ENCODE results near the gene CELF2.
"Not testable (repeated sequence)": the region's sequence is repeated elsewhere in the genome, so short reads cannot be mapped to it uniquely, and the experiment has no call there.

CELF2 gene

DNA sequence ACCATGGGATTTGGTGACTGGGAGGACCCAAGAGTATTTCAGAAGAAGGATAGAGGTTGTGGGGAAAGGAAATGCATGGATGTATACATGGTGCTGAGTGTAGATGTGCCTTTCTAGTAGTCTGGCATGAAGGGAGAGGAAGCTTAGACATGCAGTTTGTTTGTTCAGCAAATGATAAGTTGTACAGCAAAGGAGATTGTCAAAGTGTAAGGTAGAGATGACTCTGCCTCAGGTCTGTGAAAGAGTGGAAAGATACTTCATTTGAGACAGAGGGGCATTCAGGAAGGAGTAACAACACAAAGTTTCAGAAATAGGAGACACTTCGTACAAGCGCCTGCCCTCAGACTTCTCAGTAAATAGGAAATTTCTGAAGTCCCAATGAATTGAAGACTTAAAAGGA, 152.3 kb downstream of the CELF2 start:
- DNase-seq (ENCODE audit: low read depth in 2 of 2, low spot score in 1 of 2), result no peak

DNA sequence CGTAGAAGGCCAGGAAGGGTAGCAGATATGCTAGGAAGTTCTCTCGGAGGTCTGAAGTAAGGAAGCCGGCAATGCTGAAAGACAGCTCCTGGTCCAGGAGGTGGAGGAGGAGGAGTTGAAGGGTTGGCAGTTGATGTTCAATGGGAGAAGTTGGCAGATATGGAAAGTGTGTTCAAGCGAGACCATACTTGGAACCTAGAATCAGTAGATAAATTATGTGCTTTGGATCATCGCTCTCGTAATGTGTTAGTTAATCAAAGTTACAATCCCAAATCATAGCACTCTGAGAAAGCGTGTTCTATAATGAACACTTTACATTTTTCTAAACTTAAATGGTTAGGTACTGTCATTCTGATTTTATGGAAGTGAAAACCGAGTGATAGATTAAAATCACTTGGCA, 152.9 kb downstream of the CELF2 start:
- DNase-seq (ENCODE audit: low read depth in 2 of 2, low spot score in 1 of 2), result no peak

DNA sequence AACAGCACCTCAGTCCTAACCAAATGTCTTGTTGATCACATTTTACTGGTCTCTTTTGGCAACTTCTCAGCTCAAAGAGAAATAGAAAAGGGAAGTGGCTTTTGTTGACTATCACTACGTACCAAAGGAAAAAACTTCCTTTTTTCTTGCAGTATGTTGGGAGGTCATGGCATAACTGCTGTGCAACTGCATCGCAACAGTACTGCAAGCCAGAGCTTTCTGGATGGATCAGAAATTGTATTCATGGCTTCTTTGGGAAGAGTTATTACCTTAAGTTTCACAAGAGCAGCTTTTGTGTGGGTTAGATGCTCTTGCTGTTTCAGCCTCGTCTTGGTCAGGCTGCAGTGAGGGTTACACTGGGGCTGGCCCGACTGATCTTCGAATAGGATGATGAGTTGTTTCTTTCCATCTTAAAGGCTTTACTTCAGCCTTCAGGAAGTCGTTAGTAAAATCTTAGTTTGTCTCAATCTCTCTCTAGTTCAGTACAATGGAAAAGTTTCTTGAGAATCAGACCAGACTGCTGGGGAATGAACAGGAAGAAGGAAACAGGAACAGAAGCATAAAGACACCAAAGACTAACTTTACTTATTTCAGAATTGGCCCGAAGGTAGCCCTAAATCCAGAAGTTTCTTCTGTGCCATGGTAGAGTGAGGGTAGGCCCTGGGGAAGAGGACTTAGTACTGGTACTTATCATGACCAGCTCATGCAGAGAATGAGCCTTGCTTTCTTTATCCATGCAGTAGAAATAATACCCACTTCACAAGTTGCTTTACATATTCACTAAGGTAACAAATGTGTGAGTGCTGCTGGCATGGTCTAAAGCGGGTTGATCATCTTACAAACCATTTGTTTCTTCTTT, 153.6 kb downstream of the CELF2 start:
- DNase-seq (ENCODE audit: low read depth in 2 of 2, low spot score in 1 of 2), result no peak

DNA sequence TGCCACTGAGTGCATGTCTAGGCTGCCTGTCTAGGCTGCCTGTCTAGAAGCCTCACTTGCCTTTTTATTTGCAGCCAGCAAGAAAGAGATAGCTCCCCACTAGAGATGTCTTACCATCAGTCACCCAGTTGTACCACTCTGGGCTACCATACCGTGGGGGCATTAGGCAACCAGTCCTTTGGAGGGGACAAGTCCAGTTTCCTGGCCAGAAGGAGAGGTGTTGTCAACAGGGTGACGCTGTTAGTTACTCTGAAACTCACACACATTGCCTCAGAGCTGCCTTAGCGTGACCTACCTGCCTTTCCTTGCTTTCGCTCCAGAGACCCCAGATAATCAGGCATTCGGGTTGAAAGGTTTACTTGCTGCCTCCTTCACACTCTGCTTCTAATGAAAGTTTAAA, 155.4 kb downstream of the CELF2 start:
- DNase-seq (ENCODE audit: low read depth in 2 of 2, low spot score in 1 of 2), result no peak

DNA sequence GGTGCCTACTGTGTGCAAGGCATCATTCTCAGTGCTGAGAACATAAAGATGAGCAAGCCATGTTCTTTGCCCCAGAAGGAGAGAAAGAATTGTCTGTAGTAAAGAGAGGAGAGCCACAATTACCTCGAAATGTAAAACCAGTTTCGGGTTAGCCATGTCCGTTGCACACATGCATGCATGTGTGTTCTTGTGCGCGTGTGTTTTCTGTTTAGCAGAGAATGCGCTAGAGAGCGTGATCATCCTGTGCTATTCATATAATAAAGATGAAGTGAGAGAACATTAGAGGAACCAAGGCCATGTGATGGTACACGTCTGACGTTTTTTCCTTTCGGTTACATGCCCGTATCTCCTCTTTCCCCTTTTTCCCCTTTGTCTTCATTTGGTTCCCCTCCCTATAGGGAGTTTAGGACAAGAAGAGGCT, 158.2 kb downstream of the CELF2 start:
- DNase-seq (ENCODE audit: low read depth in 2 of 2, low spot score in 1 of 2), result no peak

DNA sequence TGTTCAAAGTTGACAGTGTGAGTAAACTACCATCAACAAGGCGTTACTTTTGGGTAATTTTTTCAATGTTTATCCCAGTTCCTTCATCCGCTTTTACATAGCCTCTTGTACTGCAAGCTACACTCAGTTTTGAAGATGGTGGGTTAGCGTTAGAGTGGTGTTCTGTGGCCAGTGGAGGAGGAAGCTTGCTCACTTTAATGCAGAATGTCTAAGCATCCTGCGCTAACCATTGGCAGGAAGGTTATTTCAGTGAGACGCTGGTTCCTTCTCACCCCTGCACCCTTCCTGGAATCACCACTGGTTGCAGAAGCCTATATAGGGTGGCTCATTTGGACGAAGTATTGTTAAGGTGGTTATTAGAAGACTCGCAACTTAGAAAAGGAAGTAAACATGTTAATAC, 159.1 kb downstream of the CELF2 start:
- DNase-seq (ENCODE audit: low read depth in 2 of 2, low spot score in 1 of 2), result no peak

DNA sequence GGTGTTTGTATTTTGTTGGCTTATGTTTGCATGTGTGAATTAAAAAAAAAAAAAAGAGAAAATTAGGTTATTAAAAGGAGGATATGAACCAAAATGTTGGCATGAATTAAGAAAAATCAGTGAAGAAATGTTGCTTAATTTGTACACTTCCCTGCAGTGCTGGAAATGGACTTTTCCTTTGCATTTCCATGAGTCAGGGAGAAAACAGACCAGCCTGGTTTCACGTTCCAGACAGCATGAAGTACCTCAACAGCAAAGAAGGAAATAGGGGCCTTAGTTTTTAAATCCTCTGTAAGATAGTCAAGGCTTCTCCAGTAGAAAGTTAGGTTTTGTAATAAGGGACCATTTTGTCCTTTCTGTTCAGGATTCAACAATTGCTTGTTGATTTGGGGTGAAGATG, 159.7 kb downstream of the CELF2 start:
- DNase-seq (ENCODE audit: low read depth in 2 of 2, low spot score in 1 of 2), result no peak

DNA sequence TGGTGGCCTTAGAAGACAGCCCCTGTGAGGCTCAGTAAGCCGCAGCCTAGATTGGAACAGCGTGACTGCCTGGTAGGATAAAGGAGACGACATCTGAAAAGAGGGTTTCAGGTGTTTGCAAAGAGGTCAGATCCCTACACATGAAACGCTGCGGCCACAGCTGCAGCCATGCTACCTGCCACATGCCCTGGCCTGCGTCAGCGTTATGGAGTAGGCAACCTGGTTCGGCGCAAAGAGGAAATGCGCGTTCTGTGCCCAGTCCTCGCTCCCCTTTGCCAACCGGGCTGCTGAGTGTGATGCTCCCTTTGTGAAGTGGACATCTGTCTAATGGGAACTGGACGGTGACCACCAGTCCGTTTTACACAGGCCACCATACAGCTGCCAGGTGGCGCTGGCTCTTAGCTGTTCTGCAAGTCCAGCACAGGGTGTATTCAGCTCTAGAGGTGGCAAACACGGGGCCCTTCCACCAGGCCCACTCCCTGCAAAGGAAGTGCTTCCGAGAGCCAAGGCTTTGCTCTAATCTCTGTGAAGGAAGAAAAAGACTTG, 160.3 kb downstream of the CELF2 start:
- DNase-seq (ENCODE audit: low read depth in 2 of 2, low spot score in 1 of 2), result no peak

DNA sequence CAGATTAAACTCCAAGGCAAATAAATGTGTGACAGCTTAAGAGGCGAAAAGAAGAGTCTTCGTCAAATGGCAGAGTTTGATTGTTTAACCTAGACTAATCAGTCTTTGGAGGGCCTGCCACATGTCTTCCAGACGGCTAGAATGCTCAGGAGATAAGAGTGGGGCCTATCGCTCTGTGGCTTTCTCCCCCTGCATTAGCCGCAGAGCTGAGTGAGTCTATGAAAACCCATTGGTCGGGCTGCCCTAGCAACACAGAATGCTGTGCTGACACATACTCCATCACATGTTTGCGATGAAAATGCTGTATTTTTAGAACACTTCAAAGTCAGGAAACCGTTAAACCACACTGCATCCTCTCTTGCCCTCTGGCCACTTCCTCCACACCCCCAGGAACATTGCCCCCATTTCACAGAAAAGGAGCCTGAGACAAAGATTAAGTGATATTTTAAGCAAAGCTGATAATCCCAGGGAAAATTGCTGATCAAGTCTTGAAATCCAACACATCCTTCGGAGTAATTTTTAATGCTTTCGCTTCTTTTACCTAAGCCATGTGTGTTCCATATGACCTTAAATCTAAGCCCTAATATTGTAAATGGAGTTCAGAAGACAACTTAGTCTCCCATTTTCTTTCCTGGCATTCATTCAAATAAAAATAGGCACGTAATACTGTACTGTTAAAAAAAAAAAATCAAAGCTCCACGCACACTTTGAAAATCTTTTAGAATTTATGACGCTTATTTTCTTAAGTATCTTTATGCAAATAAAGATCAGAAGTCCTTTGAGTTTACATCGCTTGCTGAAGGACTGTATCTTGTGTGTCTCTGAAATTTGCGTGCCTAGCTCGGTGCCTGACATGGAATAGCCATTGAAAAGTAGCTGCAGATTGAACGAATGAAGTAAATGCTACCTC, 161.2 kb downstream of the CELF2 start:
- peak; percentile 54 to 83 for DNase-seq (ENCODE audit: low read depth in 2 of 2, low spot score in 1 of 2)

DNA sequence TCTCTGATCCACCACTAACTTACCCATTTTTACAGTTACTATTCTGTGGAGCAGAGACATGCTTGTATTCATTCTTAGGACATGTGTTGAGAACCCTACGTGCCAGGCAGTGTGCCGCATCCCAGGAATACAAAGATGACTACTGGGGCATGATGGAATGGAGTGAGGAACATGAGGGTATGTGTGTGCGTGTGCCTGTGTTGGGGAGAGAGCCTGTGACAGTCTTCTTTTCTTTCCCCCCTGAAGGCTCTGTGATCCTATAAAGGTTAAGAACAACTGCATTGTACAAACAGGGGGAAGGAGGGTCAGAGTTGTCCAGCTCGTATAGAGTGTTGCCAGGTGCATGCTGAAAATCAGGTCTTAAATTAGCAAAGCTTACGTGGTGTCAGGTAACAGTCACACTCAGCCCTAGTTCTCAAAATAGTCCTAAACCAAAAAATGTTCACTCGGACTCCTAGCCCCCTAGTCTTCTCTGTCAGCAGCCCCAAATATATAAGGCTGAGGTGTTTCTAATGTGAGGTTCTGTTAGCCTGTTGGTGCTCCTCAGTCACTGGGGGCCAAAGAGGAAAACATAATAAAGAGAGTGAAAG, 161.9 kb downstream of the CELF2 start:
- DNase-seq (ENCODE audit: low read depth in 2 of 2, low spot score in 1 of 2), result no peak

DNA sequence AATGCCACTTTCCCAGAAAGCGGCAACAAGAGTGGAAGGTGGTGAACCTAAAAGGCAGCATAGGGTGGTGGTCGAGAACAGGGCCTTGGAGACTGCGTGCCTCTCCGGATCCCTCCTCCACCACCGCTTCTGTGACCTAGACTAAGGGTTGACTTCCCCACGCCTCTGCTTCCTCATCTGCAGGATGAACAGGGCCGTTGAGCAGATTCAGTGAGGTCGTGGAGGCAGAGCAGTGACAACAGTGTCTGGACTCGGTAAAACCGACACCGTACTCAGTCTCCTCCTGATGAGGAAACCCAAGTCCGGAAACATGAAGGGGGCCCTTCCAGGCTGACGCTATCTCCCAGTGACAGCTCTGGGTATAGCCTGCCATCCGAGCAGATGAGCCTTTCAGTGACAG, 162.6 kb downstream of the CELF2 start:
- DNase-seq (ENCODE audit: low read depth in 2 of 2, low spot score in 1 of 2), result peak in 1 of 2 donors; percentile 46

DNA sequence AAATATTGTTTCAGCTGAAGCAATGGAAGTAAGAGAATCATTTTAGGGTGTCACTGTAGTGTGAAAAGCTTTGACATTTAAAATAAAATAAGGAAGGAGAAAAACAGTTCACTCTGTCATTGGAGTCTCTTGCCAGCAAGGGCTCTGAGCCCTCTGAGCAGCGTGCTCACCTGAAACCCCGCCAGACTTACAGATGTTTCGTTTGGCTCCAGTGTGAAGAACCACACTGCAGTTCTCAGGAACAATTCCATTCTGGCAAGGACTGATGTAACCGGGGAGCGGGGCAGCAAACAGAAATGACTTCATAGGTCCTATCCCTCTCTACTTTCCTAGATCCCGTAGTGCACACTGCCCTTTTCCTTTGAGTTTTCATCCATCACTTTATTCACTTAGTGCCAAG, 164.3 kb downstream of the CELF2 start:
- no peak for DNase-seq (ENCODE audit: low read depth in 2 of 2, low spot score in 1 of 2)

DNA sequence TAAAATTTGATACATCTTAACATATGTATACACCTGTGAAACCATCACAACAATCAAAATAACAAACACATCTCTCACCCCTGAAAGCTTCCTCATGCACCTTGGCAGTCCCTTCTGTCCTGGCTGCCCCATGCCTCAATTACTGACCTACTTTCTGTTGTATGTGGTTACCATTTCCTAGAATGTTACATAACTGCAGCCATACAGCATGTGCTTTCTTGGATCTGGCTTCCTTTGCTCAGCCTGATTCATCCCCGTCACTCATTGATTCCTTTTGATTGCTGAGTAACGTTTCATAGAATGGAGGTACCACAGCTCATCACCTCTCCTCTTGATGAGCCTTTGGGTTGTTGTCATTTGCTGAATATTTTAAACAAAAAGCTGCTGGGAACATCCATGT, 165.3 kb downstream of the CELF2 start:
- DNase-seq (ENCODE audit: low read depth in 2 of 2, low spot score in 1 of 2), result no peak

DNA sequence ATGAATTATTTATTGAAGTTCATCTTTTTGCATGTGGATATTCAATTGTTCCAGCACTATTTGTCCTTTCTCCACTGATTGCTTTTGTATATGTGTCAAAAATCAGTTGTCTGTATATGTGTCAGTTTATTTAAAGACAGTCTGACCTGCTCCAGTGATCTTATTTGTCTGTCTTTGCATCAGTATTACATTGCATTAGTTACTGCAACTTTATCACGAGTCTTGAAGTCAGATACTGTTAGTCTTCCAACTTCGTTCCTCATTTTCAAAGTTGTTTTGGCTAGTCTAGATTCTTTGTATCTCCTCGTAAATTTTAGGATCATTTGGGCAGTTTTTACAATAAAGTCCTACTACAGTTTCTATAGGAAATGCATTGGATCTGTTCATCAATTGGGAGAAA, 166.4 kb downstream of the CELF2 start:
- no peak for DNase-seq (ENCODE audit: low read depth in 2 of 2, low spot score in 1 of 2)

DNA sequence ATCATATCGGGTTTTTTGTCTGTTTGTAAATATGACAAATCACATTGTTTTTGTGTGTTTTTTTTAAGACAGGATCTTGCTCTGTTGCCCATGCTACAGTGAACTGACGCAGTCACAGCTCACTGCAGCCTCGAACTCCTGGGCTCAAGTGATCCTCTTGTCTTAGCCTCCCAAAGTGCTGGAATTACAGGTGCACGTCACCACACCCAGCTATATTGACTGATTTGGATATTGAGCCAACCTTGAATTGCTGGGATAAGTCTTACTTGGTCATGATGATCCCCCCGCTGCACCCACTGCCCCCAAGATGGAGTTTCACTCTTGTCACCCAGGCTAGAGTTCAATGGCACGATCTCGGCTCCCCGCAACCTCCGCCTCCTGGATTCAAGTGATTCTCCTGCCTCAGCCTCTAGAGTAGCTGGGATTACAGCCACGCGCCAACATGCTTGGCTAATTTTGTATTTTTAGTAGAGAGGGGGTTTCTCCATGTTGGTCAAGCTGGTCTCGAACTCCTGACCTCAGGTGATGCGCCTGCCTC, 167.5 kb downstream of the CELF2 start:
- not testable (repeated sequence) for DNase-seq (ENCODE audit: low read depth in 2 of 2, low spot score in 1 of 2)

DNA sequence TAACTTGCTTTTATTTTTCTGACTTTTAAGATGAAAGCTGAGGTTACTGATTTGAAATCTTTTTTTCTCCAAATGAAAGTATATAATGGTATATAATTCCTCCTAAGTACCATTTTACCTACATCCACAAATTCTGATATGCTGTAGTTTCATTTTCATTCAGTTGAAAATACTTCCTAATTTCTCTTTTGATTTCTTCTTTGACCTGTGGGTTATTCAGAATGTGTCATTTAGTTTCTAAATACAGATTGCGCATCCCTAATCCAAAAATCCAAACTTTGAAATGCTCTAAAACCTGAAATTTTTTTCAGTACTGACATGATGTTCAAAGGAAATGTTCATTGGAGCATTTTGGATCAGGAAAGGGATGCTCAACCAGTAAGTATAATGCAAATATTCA, 168.7 kb downstream of the CELF2 start:
- no peak for DNase-seq (ENCODE audit: low read depth in 2 of 2, low spot score in 1 of 2)

DNA sequence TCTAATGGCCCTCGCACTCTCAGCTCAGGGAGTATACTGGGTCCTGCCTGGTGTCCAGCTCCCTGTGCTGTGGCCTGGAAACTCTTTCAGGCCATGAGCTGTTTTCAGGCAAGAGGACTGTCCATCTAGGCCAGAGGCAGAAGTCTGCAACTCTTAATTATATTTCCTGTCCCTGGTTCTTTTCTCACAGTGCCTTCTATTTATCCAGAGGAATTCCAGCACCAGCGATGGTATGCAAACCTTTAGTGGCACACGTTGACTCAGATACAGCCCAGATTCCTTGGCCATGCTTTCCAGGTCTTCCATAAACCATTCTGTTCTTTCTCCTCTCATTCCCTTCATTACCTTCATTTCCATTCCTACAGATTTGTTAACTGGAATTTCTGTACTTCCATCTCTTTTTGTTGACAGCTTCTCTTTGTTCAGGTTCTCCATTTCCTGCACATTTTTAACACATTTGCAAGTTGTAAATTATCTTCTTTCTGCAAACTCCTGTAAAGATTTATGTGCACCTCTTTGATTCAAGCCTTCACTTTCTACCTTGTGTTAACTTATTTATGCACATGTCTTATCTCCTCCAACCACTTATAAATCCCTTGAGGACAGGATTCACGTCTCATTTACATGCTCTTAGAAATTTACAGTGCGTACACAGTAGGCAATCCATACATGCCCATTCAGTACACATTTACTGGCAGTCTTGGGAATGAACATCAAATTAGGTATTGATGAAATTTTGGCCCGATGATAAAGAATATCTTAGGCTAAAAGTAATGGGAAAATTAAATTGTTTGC, 172.1 kb downstream of the CELF2 start:
- no peak for DNase-seq (ENCODE audit: low read depth in 2 of 2, low spot score in 1 of 2)

DNA sequence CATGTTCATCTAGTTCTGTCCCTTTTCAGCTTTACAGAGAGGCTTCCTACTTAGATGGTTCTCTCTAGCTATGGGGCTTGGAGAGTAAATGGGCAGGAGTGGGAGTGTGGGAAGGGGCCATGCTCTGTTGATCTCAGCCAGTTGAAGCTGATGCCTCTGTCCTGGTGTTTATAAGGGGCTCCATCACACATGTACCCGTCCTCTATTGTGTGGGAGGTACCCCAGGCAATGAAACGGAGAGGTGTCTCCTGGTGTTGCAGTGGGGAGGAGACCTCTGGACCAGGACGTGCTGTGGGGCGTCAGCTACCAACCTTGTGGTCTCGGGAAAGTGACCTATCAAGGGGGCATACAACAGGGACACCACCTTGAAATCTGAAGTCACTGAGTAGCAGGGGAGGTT, 173.5 kb downstream of the CELF2 start:
- no peak for DNase-seq (ENCODE audit: low read depth in 2 of 2, low spot score in 1 of 2)

DNA sequence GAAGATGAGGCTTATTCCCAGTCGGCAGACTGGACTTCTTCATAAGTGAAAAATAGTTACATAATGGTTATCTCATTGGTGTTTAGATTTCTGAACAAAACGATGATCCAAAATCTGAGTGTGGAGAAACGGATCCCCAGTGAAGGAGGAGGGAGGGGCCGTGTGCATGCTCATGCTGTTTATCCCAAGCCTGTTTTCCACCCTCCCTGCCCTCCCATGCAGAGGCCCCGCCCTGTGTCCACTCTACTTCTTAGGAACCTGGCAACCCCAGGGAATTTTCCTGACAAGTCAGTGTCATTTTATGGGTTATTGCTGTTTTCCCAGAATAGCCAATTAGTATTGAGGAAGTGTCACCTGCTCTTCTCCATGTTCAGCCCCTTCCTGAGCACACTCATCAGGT, 174.0 kb downstream of the CELF2 start:
- no peak for DNase-seq (ENCODE audit: low read depth in 2 of 2, low spot score in 1 of 2)

DNA sequence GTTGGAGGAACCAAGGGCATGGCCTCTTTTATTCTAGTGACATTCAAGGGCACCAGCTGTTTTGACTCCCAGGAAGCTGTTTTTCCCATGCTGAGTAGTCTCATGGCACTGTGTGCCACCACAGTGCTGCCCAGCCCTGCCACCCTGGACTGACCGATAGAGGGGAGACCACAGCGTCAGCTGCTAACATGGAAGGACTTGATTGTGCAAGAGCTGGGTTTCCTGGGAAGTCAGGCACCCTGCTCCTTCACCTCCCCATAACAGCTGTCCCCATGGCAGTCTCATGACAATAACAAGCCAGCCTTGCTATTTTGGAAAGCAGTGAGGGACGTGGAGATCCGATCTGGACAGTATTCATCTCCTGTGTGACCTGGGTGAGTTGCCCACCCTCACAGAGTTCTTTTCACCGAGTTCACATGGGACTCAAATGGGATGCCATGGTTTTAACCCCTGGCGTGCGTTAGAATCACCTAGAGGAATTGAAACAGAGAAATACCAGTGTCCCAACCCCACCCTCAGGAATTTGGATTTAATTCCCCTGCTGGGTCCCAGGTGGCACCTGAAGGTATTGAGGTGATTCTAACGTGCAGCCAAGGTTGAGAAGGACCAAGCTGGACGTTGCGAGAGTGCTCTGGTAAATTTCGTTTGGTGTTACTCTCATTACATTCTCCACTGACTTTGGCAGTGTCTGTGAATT, 174.8 kb downstream of the CELF2 start:
- DNase-seq (ENCODE audit: low read depth in 2 of 2, low spot score in 1 of 2), result no peak

Data from stimulated activated CD8-positive, alpha-beta memory T cell treated with anti-CD3 and anti-CD28 coated beads, Interleukin-4, amount 100 ng/mL, for 4 hours (primary cell).